ENCODE measurements around the gene DIPK1B. TPM values are rescaled to one million over a fixed set of nuclear protein-coding genes. Genes with fewer than 3 reads are reported as not detected.

The DIPK1B gene
- total RNA-seq, 2 experiments from 2014 or later = not detected

- Mint-ChIP-seq H3K9me3 (no peaks in the 10 kb centered on the region), H3K4me1 (peaks cover 3% of the 10 kb centered on the region), H3K36me3 (ENCODE audit: low read depth) (no peaks in the 10 kb centered on the region), H3K4me3 (no peak overlapping the region), H3K27me3 (peaks cover 26% of the 10 kb centered on the region), H3K27ac (no peak overlapping the region)
- ChIA-PET CTCF (interaction anchor here (0.7 to 4.5 kb wide), 6 partner anchors 8 to 227 kb away, joined by 3 to 44 read pairs (median 4); partner anchors contain the start of gene AJM1), POLR2A (no interaction called here)
- DNase-seq = no peak
Measured at GRCh38 chr9:136714096-136714892, 1.9 kb downstream of the DIPK1B start.

DNA sequence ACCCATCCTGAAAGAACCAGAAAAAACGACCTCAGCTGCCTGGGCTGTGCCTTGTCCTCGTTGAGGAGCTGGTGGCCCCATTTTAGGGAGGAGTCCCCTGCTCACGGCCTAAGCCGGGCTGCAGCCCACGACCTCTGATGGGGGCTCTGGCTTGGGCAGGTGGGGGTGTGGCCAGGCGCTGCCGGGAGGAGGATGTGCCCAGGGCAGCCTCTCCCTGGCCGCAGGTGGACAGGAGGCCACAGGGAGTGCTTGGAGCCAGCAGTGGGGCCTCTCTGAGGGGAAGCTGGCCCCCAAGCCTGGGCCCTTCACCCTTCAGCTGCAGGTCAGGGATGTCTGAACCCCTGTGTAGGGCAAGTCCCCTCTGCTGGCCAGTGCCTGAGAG, 2.5 kb downstream of the DIPK1B start:
- no peak overlapping the region for H3K27ac Mint-ChIP-seq
- H3K27me3 Mint-ChIP-seq = peaks cover 26% of the 10 kb centered on the region
- H3K9me3 Mint-ChIP-seq = no peaks in the 10 kb centered on the region
- CTCF ChIA-PET = interaction anchor here (0.9 to 4.5 kb wide), 3 partner anchors 14 to 43 kb away, joined by 3 to 44 read pairs (median 4); no protein-coding TSS in a partner anchor
- POLR2A ChIA-PET = no interaction called here
- no peak overlapping the region for H3K4me3 Mint-ChIP-seq
- DNase-seq = no peak
- peaks cover 3% of the 10 kb centered on the region for H3K4me1 Mint-ChIP-seq
- H3K36me3 Mint-ChIP-seq (ENCODE audit: low read depth) = no peaks in the 10 kb centered on the region

DNA sequence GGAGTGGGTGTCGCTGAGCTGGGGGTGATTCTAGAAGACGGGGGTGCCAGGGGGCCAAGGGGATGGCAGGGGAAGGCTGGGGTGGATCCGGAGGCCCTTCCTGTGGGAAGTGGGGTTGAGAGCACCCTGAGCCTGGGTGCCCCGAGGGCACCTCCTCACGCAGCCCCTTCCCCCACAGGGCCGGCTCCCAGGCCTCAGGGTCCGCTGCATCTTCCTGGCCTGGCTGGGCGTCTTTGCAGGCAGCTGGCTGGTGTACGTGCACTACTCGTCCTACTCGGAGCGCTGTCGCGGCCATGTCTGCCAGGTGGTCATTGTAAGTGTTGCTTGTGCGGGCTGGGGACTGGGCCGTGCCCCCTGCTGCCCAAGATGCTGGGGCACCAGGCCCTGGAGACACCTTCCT, 5.0 kb downstream of the DIPK1B start:
- Mint-ChIP-seq H3K4me1 (no peaks in the 10 kb centered on the region), H3K36me3 (ENCODE audit: low read depth) (no peaks in the 10 kb centered on the region), H3K9me3 (no peaks in the 10 kb centered on the region), H3K27me3 (peaks cover 12% of the 10 kb centered on the region), H3K27ac (no peak overlapping the region), H3K4me3 (no peak overlapping the region)
- no peak for DNase-seq
- POLR2A ChIA-PET = interaction anchor here (0.6 kb wide), 1 partner anchor 10 kb away, joined by 6 read pairs; no protein-coding TSS in a partner anchor
- CTCF ChIA-PET = interaction anchor here (4.5 kb wide), 1 partner anchor 11 kb away, joined by 44 read pairs; no protein-coding TSS in a partner anchor

DNA sequence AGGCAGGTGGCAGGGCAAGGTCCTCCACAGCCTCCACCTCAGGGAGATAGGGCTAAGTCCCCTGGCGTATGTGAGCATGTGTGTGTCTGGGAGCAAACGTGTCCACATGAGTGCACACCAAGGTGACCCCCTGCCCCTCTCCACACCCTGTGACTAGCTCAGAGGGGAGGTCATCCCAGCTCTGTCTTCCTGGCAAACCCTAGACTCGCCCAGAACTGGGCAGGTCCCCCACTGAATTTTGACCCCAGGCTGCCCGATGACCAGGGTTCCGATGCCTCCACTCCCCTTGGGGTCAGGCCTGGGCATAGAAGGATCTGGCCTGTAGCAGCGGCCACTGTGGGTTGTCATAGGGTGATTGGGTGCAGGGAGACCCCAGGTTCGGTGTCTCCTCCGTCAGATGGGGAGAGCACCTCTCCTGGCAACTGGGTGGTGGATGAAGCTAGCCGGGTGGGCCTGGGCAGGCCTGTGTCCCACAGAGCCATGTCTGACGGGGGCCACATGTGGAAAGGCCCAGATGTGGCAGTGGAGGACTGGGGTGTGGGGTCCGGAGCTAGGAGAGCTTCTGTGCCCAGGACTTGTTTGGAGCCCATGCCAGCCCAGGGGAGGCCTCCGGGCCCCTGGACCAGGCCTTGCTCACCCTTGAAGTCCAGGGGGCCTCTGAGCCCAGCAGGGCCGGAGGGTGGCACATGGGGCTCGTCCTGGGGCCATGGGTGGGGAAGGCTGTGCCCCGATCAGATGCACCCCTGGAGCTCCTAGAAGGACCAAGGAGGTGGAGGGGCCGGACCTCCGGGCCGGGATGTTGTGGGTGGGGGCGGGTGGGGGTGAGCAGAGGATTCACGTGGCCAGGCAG, 6.2 kb downstream of the DIPK1B start:
- ChIA-PET POLR2A (no interaction called here), CTCF (no interaction called here)
- H3K27ac Mint-ChIP-seq = no peak overlapping the region
- H3K36me3 Mint-ChIP-seq (ENCODE audit: low read depth) = peaks cover 4% of the 10 kb centered on the region
- peaks cover 8% of the 10 kb centered on the region for H3K27me3 Mint-ChIP-seq
- peaks cover 1% of the 10 kb centered on the region for H3K4me1 Mint-ChIP-seq
- H3K9me3 Mint-ChIP-seq = no peaks in the 10 kb centered on the region
- H3K4me3 Mint-ChIP-seq = no peak overlapping the region
- DNase-seq = no peak

GRCh38 chr9:136719195-136719880, 7.0 kb downstream of the DIPK1B start:
- no peaks in the 10 kb centered on the region for H3K9me3 Mint-ChIP-seq
- peaks cover 12% of the 10 kb centered on the region for H3K36me3 Mint-ChIP-seq (ENCODE audit: low read depth)
- H3K27ac Mint-ChIP-seq = no peak overlapping the region
- peaks cover 3% of the 10 kb centered on the region for H3K27me3 Mint-ChIP-seq
- no peak for DNase-seq
- POLR2A ChIA-PET = no interaction called here
- no peak overlapping the region for H3K4me3 Mint-ChIP-seq
- CTCF ChIA-PET = no interaction called here
- peaks cover 9% of the 10 kb centered on the region for H3K4me1 Mint-ChIP-seq

GRCh38 chr9:136720251-136720897, 8.0 kb downstream of the DIPK1B start:
- ChIA-PET CTCF (interaction anchor here (0.8 to 1.3 kb wide), 2 partner anchors 19 to 21 kb away, joined by 3 to 4 read pairs; no protein-coding TSS in a partner anchor), POLR2A (no interaction called here)
- Mint-ChIP-seq H3K27me3 (peaks cover 3% of the 10 kb centered on the region), H3K4me3 (no peak overlapping the region), H3K36me3 (ENCODE audit: low read depth) (peaks cover 19% of the 10 kb centered on the region), H3K27ac (no peak overlapping the region), H3K9me3 (no peaks in the 10 kb centered on the region), H3K4me1 (peaks cover 11% of the 10 kb centered on the region)
- no peak for DNase-seq

- H3K9me3 Mint-ChIP-seq = no peaks in the 10 kb centered on the region
- H3K27ac Mint-ChIP-seq = no peak overlapping the region
- peaks cover under 1% of the 10 kb centered on the region for H3K27me3 Mint-ChIP-seq
- POLR2A ChIA-PET = no interaction called here
- CTCF ChIA-PET = interaction anchor here (0.8 to 1.6 kb wide), 4 partner anchors 14 to 22 kb away, joined by 3 to 4 read pairs (median 3); no protein-coding TSS in a partner anchor
- no peak overlapping the region for H3K4me3 Mint-ChIP-seq
- H3K4me1 Mint-ChIP-seq = peaks cover 16% of the 10 kb centered on the region
- no peak for DNase-seq
- H3K36me3 Mint-ChIP-seq (ENCODE audit: low read depth) = peaks cover 25% of the 10 kb centered on the region
Measured at GRCh38 chr9:136720898-136721338, 8.5 kb downstream of the DIPK1B start.

DNA sequence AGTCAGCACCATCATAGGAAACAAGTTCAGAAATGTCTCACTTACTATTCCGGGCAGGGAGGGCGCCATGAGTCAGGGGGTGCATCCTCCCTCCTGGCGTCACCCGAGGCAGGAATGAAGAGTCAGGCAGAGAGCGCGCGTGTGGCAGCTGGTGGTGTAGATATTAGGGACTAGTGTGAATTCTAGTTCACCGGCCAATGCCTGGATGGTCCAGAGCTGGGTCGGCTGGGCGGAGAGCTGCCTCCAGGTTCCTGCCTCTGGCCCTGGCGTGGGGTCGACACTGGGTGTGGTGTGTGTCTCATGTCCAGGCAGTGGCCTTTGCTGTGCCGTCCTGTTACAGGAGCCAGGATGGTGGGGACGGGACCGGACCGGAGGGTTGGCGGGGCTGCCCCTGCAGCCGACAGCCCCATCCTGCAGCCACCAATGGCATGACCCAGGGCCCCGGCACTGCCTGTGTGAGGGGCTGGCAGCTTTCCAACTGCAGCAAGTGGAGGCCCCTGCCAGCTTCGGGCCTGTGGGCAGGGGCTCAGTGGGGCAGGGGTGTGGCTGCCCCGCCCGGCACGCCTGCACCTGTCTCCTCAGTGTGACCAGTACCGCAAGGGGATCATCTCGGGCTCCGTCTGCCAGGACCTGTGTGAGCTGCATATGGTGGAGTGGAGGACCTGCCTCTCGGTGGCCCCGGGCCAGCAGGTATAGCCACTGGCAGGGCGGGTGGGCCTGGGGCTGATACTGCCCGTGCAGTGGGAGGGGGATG, 9.1 kb downstream of the DIPK1B start:
- POLR2A ChIA-PET = no interaction called here
- DNase-seq = no peak
- H3K4me3 Mint-ChIP-seq = no peak overlapping the region
- peaks cover 22% of the 10 kb centered on the region for H3K4me1 Mint-ChIP-seq
- no peaks in the 10 kb centered on the region for H3K27me3 Mint-ChIP-seq
- H3K27ac Mint-ChIP-seq = no peak overlapping the region
- CTCF ChIA-PET = interaction anchor here (1.2 to 1.6 kb wide), 4 partner anchors 8 to 23 kb away, joined by 3 to 4 read pairs (median 3); no protein-coding TSS in a partner anchor
- no peaks in the 10 kb centered on the region for H3K9me3 Mint-ChIP-seq
- peaks cover 30% of the 10 kb centered on the region for H3K36me3 Mint-ChIP-seq (ENCODE audit: low read depth)

GRCh38 chr9:136722093-136722968, 10.0 kb downstream of the DIPK1B start:
- Mint-ChIP-seq H3K4me1 (peaks cover 26% of the 10 kb centered on the region), H3K36me3 (ENCODE audit: low read depth) (peaks cover 34% of the 10 kb centered on the region), H3K27ac (no peak overlapping the region), H3K4me3 (no peak overlapping the region), H3K9me3 (no peaks in the 10 kb centered on the region), H3K27me3 (no peaks in the 10 kb centered on the region)
- POLR2A ChIA-PET = no interaction called here
- no peak for DNase-seq
- CTCF ChIA-PET = interaction anchor here (1.2 to 1.6 kb wide), 3 partner anchors 9 to 24 kb away, joined by 3 read pairs; no protein-coding TSS in a partner anchor

DNA sequence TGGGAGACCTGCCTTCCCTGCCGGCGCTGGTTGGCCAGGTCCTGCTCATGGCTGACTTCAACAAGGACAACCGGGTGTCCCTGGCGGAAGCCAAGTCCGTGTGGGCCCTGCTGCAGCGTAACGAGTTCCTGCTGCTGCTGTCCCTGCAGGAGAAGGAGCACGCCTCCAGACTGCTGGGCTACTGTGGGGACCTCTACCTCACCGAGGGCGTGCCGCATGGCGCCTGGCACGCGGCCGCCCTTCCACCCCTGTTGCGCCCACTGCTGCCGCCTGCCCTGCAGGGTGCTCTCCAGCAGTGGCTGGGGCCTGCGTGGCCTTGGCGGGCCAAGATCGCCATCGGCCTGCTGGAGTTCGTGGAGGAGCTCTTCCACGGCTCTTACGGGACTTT, 10.6 kb downstream of the DIPK1B start:
- Mint-ChIP-seq H3K9me3 (no peaks in the 10 kb centered on the region), H3K27me3 (no peaks in the 10 kb centered on the region), H3K27ac (no peak overlapping the region), H3K4me1 (peaks cover 26% of the 10 kb centered on the region), H3K4me3 (no peak overlapping the region), H3K36me3 (ENCODE audit: low read depth) (peaks cover 34% of the 10 kb centered on the region)
- no peak for DNase-seq
- POLR2A ChIA-PET = no interaction called here
- CTCF ChIA-PET = interaction anchor here (1.2 kb wide), 1 partner anchor 10 kb away, joined by 3 read pairs; no protein-coding TSS in a partner anchor

GRCh38 chr9:136723362-136723976, 11.1 kb downstream of the DIPK1B start:
- H3K36me3 Mint-ChIP-seq (ENCODE audit: low read depth) = peaks cover 34% of the 10 kb centered on the region
- no peak overlapping the region for H3K27ac Mint-ChIP-seq
- peaks cover 26% of the 10 kb centered on the region for H3K4me1 Mint-ChIP-seq
- H3K9me3 Mint-ChIP-seq = no peaks in the 10 kb centered on the region
- ChIA-PET POLR2A (no interaction called here), CTCF (no interaction called here)
- H3K4me3 Mint-ChIP-seq = no peak overlapping the region
- no peak for DNase-seq
- no peaks in the 10 kb centered on the region for H3K27me3 Mint-ChIP-seq

Data from activated CD4-positive, alpha-beta T cell treated with anti-CD3 and anti-CD28 coated beads, Interleukin-2, amount 10 ng/mL, durations not matched to agents 7 days and 5 days (primary cell).